Measurements from ENCODE around the gene RNF223.
"Not testable (repeated sequence)": the region's sequence is repeated elsewhere in the genome, so short reads cannot be mapped to it uniquely, and the experiment has no call there.

RNF223 gene

GRCh38 chr1:1060281-1061000, 13.7 kb downstream of the RNF223 start:
- DNase-seq (ENCODE audit: low read depth, low spot score) = no peak

- no peak for DNase-seq (ENCODE audit: low read depth, low spot score)
Observed at GRCh38 chr1:1059494-1060280, 14.4 kb downstream of the RNF223 start.

GRCh38 chr1:1058921-1059493, 15.1 kb downstream of the RNF223 start:
- DNase-seq (ENCODE audit: low read depth, low spot score) = no peak

- DNase-seq (ENCODE audit: low read depth, low spot score) = no peak
Observed at GRCh38 chr1:1058088-1058905, 15.8 kb downstream of the RNF223 start.

DNA sequence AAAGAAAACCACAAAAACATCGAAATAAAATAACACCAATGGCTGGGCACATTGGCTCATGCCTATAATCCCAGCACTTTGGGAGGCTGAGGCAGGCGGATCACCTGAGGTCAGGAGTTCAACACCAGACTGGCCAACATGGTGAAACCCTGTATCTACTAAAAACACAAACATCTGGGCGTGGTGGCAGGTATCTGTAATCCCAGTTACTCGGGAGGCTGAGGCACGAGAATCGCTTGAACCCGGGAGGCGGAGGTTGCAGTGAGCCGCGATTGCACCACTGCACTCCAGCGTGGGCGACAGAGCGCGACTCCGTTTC, 16.4 kb downstream of the RNF223 start:
- not testable (repeated sequence) for DNase-seq (ENCODE audit: low read depth, low spot score)

DNA sequence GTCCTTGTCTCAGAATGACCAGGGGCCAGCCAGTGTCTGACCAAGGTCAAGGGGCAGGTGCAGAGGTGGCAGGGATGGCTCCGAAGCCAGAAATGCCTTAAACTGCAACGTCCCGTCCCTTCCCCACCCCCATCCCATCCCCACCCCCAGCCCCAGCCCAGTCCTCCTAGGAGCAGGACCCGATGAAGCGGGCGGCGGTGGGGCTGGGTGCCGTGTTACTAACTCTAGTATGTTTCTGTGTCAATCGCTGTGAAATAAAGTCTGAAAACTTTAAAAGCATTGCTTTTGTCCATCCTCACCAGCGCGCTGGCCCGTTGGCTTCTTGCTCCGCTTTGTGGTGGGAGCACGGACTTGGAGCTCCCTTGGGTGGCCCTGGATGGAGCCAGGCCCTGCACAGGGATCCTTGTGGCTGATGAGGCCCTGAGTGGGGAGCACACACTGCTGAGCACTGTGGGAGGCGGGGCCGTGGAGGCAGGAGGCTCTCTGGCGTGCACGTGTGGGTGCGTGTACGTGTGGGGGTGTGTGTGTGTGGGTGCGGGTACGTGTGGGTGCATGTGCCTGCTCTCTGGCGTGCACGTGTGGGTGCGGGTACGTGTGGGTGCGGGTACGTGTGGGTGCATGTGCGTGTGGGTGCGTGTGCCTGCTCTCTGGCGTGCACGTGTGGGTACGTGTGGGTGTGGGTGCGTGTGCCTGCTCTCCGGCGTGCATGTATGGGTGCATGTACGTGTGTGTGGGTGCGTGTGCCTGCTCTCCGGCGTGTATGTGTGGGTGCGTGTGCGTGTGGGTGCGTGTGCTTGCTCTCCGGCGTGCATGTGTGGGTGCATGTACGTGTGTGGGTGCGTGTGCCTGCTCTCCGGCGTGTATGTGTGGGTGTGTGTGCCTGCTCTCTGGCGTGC, 18.0 kb downstream of the RNF223 start:
- no peak for DNase-seq (ENCODE audit: low read depth, low spot score)

DNA sequence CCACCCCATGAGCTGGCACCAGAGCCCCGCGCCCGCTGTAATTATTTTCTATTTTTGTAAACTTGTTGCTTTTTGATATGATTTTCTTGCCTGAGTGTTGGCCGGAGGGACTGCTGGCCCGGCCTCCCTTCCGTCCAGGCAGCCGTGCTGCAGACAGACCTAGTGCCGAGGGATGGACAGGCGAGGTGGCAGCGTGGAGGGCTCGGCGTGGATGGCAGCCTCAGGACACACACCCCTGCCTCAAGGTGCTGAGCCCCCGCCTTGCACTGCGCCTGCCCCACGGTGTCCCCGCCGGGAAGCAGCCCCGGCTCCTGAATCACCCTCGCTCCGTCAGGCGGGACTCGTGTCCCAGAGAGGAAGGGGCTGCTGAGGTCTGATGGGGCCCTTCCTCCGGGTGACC, 19.1 kb downstream of the RNF223 start:
- no peak for DNase-seq (ENCODE audit: low read depth, low spot score)

GRCh38 chr1:1054099-1054700, 19.9 kb downstream of the RNF223 start:
- no peak for DNase-seq (ENCODE audit: low read depth, low spot score)

DNA sequence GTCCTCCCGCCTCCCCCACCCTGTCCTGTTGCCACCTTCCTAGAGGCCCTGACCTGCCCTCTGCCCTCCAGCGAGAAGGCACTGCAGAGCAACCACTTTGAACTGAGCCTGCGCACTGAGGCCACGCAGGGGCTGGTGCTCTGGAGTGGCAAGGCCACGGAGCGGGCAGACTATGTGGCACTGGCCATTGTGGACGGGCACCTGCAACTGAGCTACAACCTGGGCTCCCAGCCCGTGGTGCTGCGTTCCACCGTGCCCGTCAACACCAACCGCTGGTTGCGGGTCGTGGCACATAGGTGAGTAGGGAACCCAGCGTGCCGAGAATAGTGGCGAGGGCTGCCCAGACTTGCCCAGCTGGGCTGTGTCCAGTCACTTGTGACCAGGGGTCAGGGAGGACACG, 20.4 kb downstream of the RNF223 start:
- DNase-seq (ENCODE audit: low read depth, low spot score) = no peak

- no peak for DNase-seq (ENCODE audit: low read depth, low spot score)
Observed at GRCh38 chr1:1053022-1053421, 21.1 kb downstream of the RNF223 start.

DNA sequence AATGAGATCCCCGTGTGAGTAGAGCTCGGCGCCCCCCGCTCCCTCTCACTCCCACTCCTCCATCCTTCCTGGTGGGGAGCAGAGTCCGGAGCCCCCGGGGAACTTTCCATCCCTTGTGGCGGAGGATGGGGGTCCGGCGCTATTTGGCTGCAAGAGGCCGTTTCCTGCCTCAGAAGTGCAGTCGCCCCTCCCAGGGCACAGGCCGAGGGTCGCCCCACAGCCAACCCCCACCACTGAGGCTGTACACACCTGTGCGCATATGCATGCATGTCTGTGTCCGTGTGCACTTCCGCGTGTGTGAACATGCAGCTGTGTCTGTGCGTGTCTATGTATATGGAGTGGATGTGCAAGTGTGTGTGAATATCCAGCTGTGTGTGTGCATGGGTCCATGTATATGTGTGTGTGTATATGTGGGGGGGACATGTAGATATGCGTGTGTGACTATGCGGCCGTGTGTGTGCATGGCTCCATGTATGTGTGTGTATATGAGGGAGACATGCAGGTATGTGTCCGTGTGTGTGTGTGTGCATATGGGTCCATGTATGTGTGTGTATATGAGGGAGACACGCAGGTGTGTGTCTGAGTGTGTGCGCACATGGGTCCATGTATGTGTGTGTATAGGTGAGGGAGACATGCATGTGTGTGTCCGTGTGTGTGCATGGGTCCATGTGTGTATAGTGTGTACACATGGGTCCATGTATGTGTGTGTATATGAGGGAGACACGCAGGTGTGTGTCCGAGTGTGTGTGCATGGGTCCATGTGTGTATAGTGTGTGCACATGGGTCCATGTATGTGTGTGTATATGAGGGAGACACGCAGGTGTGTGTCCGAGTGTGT, 21.9 kb downstream of the RNF223 start:
- DNase-seq (ENCODE audit: low read depth, low spot score) = no peak

DNA sequence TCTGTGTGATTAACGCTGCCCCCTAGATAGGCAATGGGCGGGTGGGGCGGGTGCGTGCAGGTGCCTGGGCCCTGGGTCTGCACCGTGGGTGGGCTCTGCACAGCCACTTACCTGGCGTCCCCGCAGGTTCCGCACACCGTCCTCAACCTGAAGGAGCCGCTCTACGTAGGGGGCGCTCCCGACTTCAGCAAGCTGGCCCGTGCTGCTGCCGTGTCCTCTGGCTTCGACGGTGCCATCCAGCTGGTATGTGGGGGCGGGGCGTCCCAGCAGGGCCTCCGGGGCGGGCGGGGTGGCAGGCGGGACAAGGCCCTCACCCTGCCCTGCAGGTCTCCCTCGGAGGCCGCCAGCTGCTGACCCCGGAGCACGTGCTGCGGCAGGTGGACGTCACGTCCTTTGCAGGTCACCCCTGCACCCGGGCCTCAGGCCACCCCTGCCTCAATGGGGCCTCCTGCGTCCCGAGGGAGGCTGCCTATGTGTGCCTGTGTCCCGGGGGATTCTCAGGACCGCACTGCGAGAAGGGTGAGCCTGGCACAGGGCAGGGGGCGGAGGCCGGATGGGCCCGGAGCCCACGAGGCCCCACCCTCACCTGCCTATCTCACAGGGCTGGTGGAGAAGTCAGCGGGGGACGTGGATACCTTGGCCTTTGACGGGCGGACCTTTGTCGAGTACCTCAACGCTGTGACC, 22.8 kb downstream of the RNF223 start:
- no peak for DNase-seq (ENCODE audit: low read depth, low spot score)

DNA sequence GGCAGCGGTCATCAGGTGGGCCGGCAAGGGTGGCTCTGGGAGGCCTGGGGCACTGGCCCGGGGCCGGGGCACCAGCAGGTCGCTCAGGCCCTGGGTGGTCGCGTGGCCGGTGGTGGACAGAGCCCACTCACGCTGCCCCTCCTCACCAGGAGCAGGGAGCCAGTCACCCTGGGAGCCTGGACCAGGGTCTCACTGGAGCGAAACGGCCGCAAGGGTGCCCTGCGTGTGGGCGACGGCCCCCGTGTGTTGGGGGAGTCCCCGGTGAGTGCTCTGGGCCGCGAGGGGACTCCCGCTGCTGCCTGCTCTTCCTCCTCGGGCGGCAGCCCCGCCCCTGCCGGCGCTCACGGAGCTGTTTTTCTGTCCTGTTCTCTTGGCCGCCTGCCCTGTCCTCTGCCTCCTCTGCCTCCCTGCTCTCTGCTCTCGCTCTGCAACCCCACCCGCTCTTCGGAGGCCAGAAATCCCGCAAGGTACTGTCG, 23.5 kb downstream of the RNF223 start:
- DNase-seq (ENCODE audit: low read depth, low spot score) = no peak

DNA sequence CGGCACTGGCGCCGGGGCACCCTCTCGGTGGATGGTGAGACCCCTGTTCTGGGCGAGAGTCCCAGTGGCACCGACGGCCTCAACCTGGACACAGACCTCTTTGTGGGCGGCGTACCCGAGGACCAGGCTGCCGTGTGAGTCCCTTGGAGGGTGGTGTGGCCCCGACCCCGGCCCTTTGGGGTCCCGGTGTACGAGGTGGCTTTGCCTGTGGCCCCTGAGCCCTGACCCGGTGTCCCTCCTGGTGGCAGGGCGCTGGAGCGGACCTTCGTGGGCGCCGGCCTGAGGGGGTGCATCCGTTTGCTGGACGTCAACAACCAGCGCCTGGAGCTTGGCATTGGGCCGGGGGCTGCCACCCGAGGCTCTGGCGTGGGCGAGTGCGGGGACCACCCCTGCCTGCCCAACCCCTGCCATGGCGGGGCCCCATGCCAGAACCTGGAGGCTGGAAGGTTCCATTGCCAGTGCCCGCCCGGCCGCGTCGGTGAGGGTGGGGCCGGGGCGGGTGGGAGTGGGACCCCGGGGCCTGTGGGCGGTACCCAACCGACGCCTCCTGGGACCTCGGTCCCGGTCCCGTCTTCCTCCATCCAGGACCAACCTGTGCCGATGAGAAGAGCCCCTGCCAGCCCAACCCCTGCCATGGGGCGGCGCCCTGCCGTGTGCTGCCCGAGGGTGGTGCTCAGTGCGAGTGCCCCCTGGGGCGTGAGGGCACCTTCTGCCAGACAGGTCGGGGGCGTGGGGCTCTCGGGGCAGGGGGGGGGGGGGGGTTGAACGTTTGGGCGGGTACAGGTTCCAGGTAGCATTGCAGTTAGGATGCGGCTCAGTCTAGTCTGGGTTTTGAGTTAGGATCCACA, 24.6 kb downstream of the RNF223 start:
- no peak for DNase-seq (ENCODE audit: low read depth, low spot score)

DNA sequence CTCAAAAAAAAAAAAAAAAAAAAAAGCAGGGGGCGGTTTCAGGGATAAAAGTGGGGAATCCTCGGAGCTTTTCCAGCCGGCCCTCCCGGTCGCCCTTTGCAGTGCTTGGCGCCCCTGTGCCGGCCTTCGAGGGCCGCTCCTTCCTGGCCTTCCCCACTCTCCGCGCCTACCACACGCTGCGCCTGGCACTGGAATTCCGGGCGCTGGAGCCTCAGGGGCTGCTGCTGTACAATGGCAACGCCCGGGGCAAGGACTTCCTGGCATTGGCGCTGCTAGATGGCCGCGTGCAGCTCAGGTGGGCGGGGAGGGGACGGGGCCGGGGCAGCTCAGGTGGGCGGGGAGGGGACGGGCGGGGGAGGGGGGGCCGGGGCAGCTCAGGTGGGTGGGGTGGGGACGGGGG, 25.3 kb downstream of the RNF223 start:
- no peak for DNase-seq (ENCODE audit: low read depth, low spot score)

GRCh38 chr1:1047963-1048362, 26.1 kb downstream of the RNF223 start:
- DNase-seq (ENCODE audit: low read depth, low spot score) = no peak

DNA sequence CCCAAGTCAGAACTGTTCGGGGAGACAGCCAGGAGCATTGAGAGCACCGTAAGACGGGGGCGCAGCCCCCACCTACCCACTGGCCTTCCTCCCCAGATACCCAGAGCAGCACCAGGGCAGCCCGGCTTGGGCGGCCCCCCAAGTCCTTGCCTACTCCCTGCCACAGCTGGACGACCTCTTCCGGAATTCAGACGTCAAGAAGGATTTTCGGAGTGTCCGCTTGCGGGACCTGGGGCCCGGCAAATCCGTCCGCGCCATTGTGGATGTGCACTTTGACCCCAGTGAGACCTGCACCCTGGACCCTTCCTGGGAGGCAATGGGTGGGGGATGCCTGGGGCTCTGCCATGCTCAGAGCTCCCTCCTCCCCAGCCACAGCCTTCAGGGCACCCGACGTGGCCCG, 26.7 kb downstream of the RNF223 start:
- DNase-seq (ENCODE audit: low read depth, low spot score) = no peak

- DNase-seq (ENCODE audit: low read depth, low spot score) = no peak
Observed at GRCh38 chr1:1046767-1047166, 27.3 kb downstream of the RNF223 start.
